ENCODE results near the gene HBB. TPM values are rescaled to one million over a fixed set of nuclear protein-coding genes. Genes with fewer than 3 reads are reported as not detected.

The HBB gene
- total RNA-seq, result not detected in 2 replicates

GRCh38 chr11:5226732-5227310, at the start of gene HBB:
TSS of gene HBB (minus strand) at chr11:5227071. CDS start at chr11:5227021, 50 bp downstream.
- Histone ChIP-seq H3K4me3 (ENCODE audit: low read depth, low read length) (no peak within 1 kb of the TSS), H3K36me3 (ENCODE audit: control insufficient read depth, insufficient read depth, low read length) (no peaks in the 10 kb centered on the region), H3K27me3 (ENCODE audit: control insufficient read depth, insufficient read depth, low read length) (no peaks in the 10 kb centered on the region)
- DNase-seq (ENCODE audit: low read depth), result no peak
- TF ChIP-seq CTCF (IDR thresholded peaks at IDR 0.05; ENCODE audit: insufficient read depth, low read length, severe bottlenecking), result no peak
- FAIRE-seq, result peak; percentile 62

GRCh38 chr11:5275369-5276110, 48.7 kb upstream of the HBB start:
- FAIRE-seq (no peak), DNase-seq (ENCODE audit: low read depth) (no peak)
- no peaks in the 10 kb centered on the region for H3K36me3 ChIP-seq (ENCODE audit: control insufficient read depth, insufficient read depth, low read length)
- H3K27me3 ChIP-seq (ENCODE audit: control insufficient read depth, insufficient read depth, low read length), result no peaks in the 10 kb centered on the region
- no peak overlapping the region for H3K4me3 ChIP-seq (ENCODE audit: low read depth, low read length)
- TF ChIP-seq CTCF (IDR thresholded peaks at IDR 0.05; ENCODE audit: insufficient read depth, low read length, severe bottlenecking), result no peak

GRCh38 chr11:5274395-5274794, 47.5 kb upstream of the HBB start:
- H3K27me3 ChIP-seq (ENCODE audit: control insufficient read depth, insufficient read depth, low read length), result no peaks in the 10 kb centered on the region
- DNase-seq (ENCODE audit: low read depth), result no peak
- H3K4me3 ChIP-seq (ENCODE audit: low read depth, low read length), result no peak overlapping the region
- no peak for FAIRE-seq
- no peaks in the 10 kb centered on the region for H3K36me3 ChIP-seq (ENCODE audit: control insufficient read depth, insufficient read depth, low read length)
- TF ChIP-seq CTCF (IDR thresholded peaks at IDR 0.05; ENCODE audit: insufficient read depth, low read length, severe bottlenecking), result no peak

- DNase-seq (ENCODE audit: low read depth) (no peak), FAIRE-seq (no peak)
- H3K4me3 ChIP-seq (ENCODE audit: low read depth, low read length), result no peak overlapping the region
- no peaks in the 10 kb centered on the region for H3K27me3 ChIP-seq (ENCODE audit: control insufficient read depth, insufficient read depth, low read length)
- no peaks in the 10 kb centered on the region for H3K36me3 ChIP-seq (ENCODE audit: control insufficient read depth, insufficient read depth, low read length)
- TF ChIP-seq CTCF (IDR thresholded peaks at IDR 0.05; ENCODE audit: insufficient read depth, low read length, severe bottlenecking), result no peak
Measured at GRCh38 chr11:5272395-5273017, 45.6 kb upstream of the HBB start.

GRCh38 chr11:5269715-5270147, 42.9 kb upstream of the HBB start, which contains the start of gene HBE1:
TSS of gene HBE1 (minus strand) at chr11:5269945. CDS start at chr11:5269890, 55 bp downstream.
- FAIRE-seq (peak; percentile 87), DNase-seq (ENCODE audit: low read depth) (no peak)
- no peak for TF ChIP-seq CTCF (IDR thresholded peaks at IDR 0.05; ENCODE audit: insufficient read depth, low read length, severe bottlenecking)
- Histone ChIP-seq H3K36me3 (ENCODE audit: control insufficient read depth, insufficient read depth, low read length) (no peaks in the 10 kb centered on the region), H3K4me3 (ENCODE audit: low read depth, low read length) (no peak within 1 kb of the TSS), H3K27me3 (ENCODE audit: control insufficient read depth, insufficient read depth, low read length) (no peaks in the 10 kb centered on the region)

Data from bronchial epithelial cell (primary cell).